H4 (cell line): ENCODE data around the gene SLC14A1. TPM values are rescaled to one million over a fixed set of nuclear protein-coding genes. Genes with fewer than 3 reads are reported as not detected.
A peak's percentile ranks its signal among the peaks of the same experiment; 100 is the strongest.

ENCODE experiments used
- DNase-seq: peaks from one replicate; pipeline ENCODE4 v3.0.0-alpha.2; 2015; ENCODE audit warnings: low spot score
- total RNA-seq: library from RNA; depleted of rRNA; stranded (reverse); fragments of >200 nt; shearing (Covaris generic); gene quantifications from 2 replicates; pipeline ENCODE4 v1.2.3, GENCODE V29; 2014; rRNA removed

SLC14A1 gene
- 257 and 276 TPM in 2 replicates for total RNA-seq

- DNase-seq, result peak; percentile 51
Observed at GRCh38 chr18:45723567-45724355, at the start of gene SLC14A1. Gene SLC14A1, plus strand, starts transcription at chr18:45724181. Its CDS starts 6,140 bp downstream, at chr18:45730321.

DNA sequence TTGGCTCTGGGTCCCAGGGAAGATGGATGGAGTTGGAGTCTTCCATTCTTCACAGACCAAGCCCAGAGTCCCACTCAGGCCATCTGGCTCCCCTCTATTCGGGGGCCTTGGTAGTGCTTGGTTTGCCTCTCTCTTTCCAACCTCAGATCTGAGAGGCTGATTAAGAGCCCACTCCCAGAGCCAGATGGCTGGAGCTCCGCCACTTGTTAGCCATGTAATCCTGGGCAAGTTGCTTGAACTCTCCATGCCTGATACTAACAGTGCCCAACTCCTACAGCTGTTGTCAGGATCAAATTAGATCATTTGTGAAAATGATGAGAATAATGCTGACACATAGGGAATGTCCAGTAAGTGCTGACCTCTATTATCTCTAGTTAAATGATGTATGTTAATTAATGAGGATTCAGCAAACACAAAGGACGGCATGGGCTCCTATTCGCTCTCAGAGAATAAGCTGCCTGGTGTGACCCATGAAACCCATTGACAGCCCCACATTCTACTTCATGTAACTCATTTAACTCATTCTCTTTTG lies 46.6 kb upstream of the SLC14A1 start:
- no peak for DNase-seq

- no peak for DNase-seq
Observed at GRCh38 chr18:45678441-45678840, 45.5 kb upstream of the SLC14A1 start.

- DNase-seq, result no peak
Observed at GRCh38 chr18:45678850-45679249, 45.1 kb upstream of the SLC14A1 start.

DNA sequence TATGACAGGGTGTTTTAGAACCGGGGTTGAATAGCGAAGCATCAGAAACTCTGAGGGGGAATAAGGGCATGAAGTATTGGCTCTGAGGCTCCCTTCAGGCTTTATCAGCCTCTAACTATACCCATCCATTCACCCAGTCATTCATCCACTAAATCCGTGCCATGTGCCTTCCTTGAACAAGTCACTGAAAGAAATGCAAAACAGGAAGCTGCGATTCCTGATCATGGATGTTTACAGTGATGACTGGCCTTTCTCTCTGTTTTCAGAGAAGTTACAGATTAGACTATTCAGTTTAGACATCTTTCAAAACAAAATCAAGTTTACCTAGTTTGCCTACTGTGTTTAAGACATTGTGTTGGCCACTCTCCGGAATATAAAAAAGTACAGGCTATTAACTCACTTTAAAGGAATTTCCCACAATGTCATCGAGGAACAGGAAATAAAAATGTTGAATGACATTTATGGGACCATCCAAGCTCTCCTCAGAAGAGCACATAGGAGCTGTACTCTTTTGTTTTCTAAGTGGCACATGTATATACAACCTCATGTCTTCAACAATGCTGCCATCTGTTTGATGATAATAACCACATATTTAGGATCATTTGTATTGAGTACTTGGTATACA lies 43.8 kb upstream of the SLC14A1 start:
- DNase-seq, result no peak

DNA sequence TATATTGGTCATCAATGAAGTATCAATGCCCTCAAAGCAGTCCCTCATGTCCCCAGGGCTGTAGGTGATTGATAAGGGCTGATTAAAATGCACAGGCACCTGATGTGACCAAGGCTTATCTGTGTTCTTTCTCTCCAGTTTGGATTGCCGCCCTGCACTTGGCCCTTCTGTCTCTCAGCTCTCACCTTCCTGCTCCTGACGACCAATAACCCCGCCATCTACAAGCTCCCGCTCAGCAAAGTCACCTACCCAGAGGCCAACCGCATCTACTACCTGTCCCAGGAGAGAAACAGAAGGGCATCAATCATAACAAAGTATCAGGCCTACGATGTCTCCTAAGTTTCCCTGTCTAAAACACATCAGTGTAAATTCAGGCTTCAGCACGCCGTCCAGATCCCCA lies 41.8 kb upstream of the SLC14A1 start:
- DNase-seq, result no peak

- no peak for DNase-seq
Observed at GRCh38 chr18:45684341-45685115, 39.5 kb upstream of the SLC14A1 start.

- DNase-seq, result no peak
Observed at GRCh38 chr18:45686891-45687611, 36.9 kb upstream of the SLC14A1 start.

- no peak for DNase-seq
Observed at GRCh38 chr18:45687621-45688020, 36.4 kb upstream of the SLC14A1 start.

DNA sequence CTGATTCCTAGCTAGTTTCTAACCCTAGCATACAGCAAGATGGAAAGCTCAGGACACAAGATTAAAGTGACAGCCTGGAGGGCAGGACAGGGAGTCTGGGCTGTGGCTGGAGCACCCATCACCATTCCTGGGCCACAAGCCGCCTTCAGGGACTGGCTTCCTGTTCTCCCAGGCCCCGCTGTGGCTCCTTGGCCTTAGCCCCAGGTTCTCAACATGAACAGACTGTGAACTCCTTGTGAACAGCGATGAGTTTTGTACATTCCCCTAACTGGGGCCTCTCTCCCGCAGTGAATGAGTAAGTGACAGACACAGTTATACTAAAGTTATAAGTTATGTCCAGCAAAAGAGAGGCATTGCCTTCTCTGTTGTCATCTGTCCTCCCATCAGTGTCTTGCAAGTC lies 35.9 kb upstream of the SLC14A1 start:
- no peak for DNase-seq

DNA sequence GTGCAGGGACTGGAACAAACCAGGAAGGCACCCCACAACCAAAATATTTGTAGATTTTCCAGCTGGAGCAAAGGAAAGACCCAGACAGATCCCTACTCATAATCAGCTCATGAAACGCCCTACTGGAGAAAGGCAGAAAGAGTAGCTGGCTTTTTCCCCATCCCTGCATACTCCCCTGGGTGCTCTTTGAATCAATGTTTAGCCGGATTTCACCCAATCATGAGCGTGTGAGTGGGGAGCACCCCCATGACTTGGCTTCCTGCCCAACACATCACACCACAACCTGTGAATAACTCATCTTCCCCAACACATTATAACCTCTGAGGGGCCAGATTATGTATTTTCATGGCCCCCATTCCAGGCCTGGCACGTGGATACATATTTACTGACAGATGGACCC lies 35.1 kb upstream of the SLC14A1 start:
- DNase-seq, result no peak

- DNase-seq, result no peak
Observed at GRCh38 chr18:45689396-45689795, 34.6 kb upstream of the SLC14A1 start.

DNA sequence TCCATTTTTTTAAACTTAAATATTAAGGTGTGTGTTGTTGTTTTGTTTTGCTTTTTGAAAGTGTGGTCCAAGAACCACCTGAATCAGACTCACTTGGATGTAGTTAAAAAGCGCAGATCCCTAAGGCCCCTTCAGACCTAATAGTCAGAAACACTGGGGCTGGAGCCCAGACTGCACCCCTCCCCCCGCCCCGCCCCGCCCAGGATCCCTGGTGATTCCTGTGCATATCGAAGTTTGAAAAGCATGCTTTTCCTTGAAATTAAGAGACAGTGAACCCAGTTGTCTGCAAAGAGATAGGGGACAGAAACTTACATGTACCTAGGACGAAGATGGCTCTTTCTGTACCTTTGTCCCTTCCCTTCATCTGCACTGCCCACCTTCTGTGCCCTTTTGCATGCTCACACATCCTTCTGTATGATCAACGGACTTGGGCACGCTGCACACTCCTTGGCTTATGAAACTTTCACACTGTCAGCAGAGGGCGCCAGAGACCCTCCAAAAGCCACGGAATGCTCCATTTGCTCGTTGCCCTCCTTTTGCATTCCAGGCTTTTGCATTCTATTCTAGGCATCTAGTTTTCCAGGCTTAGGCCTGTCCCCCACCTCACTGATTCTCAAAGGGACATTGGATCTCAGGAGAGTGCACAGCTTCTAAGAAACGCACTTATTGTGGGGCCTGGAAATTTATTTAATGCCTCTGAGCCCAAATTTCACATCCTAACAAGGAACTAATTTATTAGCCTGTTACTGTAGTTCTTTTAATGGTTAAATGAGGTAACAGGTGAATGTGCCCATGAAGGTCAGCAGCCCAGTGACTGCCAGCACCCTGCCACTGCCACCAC lies 32.8 kb upstream of the SLC14A1 start:
- peak; percentile 70 for DNase-seq

DNA sequence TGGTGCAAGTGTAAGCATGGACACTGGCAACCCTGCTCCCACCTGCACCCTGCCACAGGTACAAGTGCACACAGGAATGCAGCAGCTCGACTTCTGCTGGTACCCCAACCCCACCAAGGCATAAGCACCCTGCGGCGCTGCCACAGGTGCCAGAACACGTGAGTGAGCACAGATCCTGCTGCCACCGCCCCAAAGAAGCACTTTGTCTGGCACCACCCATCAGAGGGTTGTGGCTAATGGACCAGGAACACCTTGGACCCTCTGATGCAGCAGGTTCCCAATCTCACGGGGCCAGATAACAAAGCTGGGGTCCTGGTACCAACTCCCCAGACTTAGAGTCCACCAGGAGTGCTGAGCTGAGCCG lies 32.2 kb upstream of the SLC14A1 start:
- no peak for DNase-seq

- DNase-seq, result no peak
Observed at GRCh38 chr18:45702708-45703265, 21.2 kb upstream of the SLC14A1 start.

- no peak for DNase-seq
Observed at GRCh38 chr18:45708831-45709230, 15.2 kb upstream of the SLC14A1 start.

- no peak for DNase-seq
Observed at GRCh38 chr18:45712061-45712460, 11.9 kb upstream of the SLC14A1 start.

DNA sequence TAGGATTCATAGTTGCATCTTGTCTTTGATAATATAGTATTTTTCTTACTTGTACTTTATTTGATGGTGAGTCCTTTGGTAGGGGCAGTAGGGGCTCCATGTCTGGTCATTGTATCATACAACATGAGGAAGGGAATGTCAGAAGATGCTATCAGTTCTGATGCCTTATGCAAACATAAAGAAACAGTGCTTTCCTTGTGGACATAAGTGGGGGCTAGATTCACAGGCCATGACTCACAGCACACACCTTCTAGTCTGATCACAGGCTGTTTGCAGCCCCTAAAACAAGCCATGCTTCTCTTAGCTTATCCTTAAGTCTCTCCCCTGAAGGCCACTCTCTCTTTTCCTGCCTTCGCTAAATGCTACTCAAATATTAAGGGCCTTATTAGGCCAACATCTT lies 10.7 kb upstream of the SLC14A1 start:
- no peak for DNase-seq

- peak; percentile 95 for DNase-seq
Observed at GRCh38 chr18:45715212-45715780, 8.7 kb upstream of the SLC14A1 start.

DNA sequence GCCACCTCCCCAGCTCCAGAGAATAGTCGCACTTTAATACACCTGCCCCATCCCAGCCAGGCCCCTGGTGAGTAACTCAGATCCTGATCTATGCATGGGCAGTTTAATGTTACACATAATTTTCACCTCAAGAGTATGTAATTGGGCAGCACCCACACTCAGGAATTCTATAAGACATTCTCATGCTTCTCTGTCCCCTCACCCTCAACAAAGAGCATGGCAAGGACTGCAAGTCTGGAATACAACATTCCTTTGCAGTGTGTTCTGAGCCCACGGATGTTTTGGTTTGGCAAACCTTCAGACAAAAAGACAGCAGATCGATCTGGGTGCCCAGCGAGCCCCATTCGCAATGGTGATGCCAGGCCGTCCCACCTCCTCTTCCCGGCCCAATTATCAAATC lies 4.9 kb upstream of the SLC14A1 start:
- DNase-seq, result no peak
